GM23248 (cell line): ENCODE results near the gene TRIP12. TPM values are rescaled to one million over a fixed set of nuclear protein-coding genes. Genes with fewer than 3 reads are reported as not detected.
"Not testable (repeated sequence)": the region's sequence is repeated elsewhere in the genome, so short reads cannot be mapped to it uniquely, and the experiment has no call there.

ENCODE experiments used
- DNase-seq: peaks from one replicate; pipeline ENCODE4 v3.0.0-alpha.2; 2015
- H2AFZ ChIP-seq: fragments of 200-600 bp; sonication (generic); 2 replicates; pipeline ENCODE4 v1.6.1; 2016; ENCODE audit warnings: antibody characterized with exemption
- H3F3A ChIP-seq: fragments of 200-600 bp; sonication (generic); 2 replicates; pipeline ENCODE4 v1.6.1; 2016; ENCODE audit warnings: mild to moderate bottlenecking, antibody characterized with exemption, mixed run types; ENCODE audit not compliant: insufficient read depth
- H3K27ac ChIP-seq: fragments of 200-600 bp; sonication (generic); 2 replicates; pipeline ENCODE4 v1.5.1; 2016; ENCODE audit warnings: mild to moderate bottlenecking
- H3K27me3 ChIP-seq: fragments of 200-600 bp; sonication (generic); replicated peaks from 2 replicates; pipeline ENCODE4 v1.6.1; 2016; ENCODE audit warnings: mild to moderate bottlenecking; ENCODE audit not compliant: insufficient read depth
- H3K36me3 ChIP-seq: fragments of 200-600 bp; sonication (generic); 2 replicates; pipeline ENCODE4 v1.6.1; 2016; ENCODE audit warnings: low read depth, mild to moderate bottlenecking
- H3K4me1 ChIP-seq: fragments of 200-600 bp; sonication (generic); 2 replicates; pipeline ENCODE4 v1.6.1; 2016; ENCODE audit warnings: mild to moderate bottlenecking; ENCODE audit not compliant: insufficient read depth
- H3K4me2 ChIP-seq: fragments of 200-600 bp; sonication (generic); one replicate; pipeline ENCODE4 v1.6.1; 2016; ENCODE audit warnings: mild to moderate bottlenecking; ENCODE audit not compliant: unreplicated experiment
- H3K4me3 ChIP-seq: fragments of 200-600 bp; sonication (generic); 2 replicates; pipeline ENCODE4 v1.5.1; 2016; ENCODE audit warnings: mild to moderate bottlenecking
- H3K79me2 ChIP-seq: fragments of 200-600 bp; sonication (generic); 2 replicates; pipeline ENCODE4 v1.6.1; 2016; ENCODE audit warnings: mild to moderate bottlenecking; ENCODE audit not compliant: insufficient read depth
- H3K9ac ChIP-seq: fragments of 200-600 bp; sonication (generic); 2 replicates; pipeline ENCODE4 v1.6.1; 2016; ENCODE audit warnings: mild to moderate bottlenecking
- H3K9me2 ChIP-seq: fragments of 200-600 bp; sonication (generic); 2 replicates; pipeline ENCODE4 v1.6.1; 2016; ENCODE audit warnings: mixed run types, mild to moderate bottlenecking, moderate library complexity; ENCODE audit not compliant: insufficient read depth
- H3K9me3 ChIP-seq: fragments of 200-600 bp; sonication (generic); one replicate; pipeline ENCODE4 v1.6.1; 2017; ENCODE audit warnings: low read depth
- H4K20me1 ChIP-seq: fragments of 200-600 bp; sonication (generic); 2 replicates; pipeline ENCODE4 v1.6.0; 2016; ENCODE audit not compliant: insufficient read depth
- EZH2 ChIP-seq: fragments of 200-600 bp; sonication (generic); IDR thresholded peaks from 2 replicates; pipeline ENCODE4 v1.6.1; 2018; ENCODE audit warnings: antibody characterized with exemption, mild to moderate bottlenecking; ENCODE audit not compliant: insufficient read depth, poor library complexity, severe bottlenecking
- EZH2phosphoT487 ChIP-seq: fragments of 200-600 bp; sonication (generic); IDR thresholded peaks from 2 replicates; pipeline ENCODE4 v1.6.1; 2018; ENCODE audit warnings: antibody characterized with exemption, moderate library complexity, mild to moderate bottlenecking, low read depth; ENCODE audit not compliant: insufficient read depth
- WGBS, 2 experiments: methylation state at CpG; one replicate each; pipeline ENCODE4 v1.1.6; 2015 to 2017; ENCODE audit warnings: low lambda C conversion rate in 2 of 2, low coverage in 1 of 2; ENCODE audit errors: missing lambda C conversion rate in 2 of 2; 5-methylcytosine and 5-hydroxymethylcytosine counted together
- in situ Hi-C: fragments of 300-500 bp; cut with MboI; formaldehyde crosslinking; loops from 2 replicates; pipeline ENCODE4 v1.15.0; 2020
- polyA plus RNA-seq: library from polyadenylated mRNA; unstranded; fragments of >200 nt; fragmentation: Nextera tagmentation; extraction: Ambion mirVana; gene quantifications from 2 replicates; pipeline ENCODE4 v1.2.1, GENCODE V29; 2016
- total RNA-seq: library from RNA; depleted of rRNA; stranded (reverse); fragments of >200 nt; shearing (Covaris generic); gene quantifications from 2 replicates; pipeline ENCODE4 v1.2.3, GENCODE V29; 2014

TRIP12 gene
- total and polyA plus RNA-seq, 2 experiments from 2014 or later = 52.2 to 124 TPM

GRCh38 chr2:229931241-229931640 is 9.4 kb upstream of the TRIP12 start:
- no peak for DNase-seq
- Histone ChIP-seq H3K9ac (no peak overlapping the region), H3K27me3 (no peaks in the 10 kb centered on the region), H3F3A (peaks cover 15% of the 10 kb centered on the region), H3K4me3 (no peak overlapping the region), H3K36me3 (no peaks in the 10 kb centered on the region), H3K79me2 (peaks cover 31% of the 10 kb centered on the region), H3K4me2 (no peak overlapping the region), H2AFZ (no peak overlapping the region), H3K9me2 (no peaks in the 10 kb centered on the region), H3K4me1 (peaks cover 12% of the 10 kb centered on the region), H4K20me1 (no peaks in the 10 kb centered on the region), H3K27ac (no peak overlapping the region), H3K9me3 (no peaks in the 10 kb centered on the region)
- in situ Hi-C loops = no loop called here
- 96 to 97% methylated on average over 5 of the region's 5 CpGs for WGBS, 2 experiments
- TF ChIP-seq EZH2phosphoT487 = no peak
- TF ChIP-seq EZH2 = no peak

GRCh38 chr2:229930656-229931055 is 8.8 kb upstream of the TRIP12 start:
- Histone ChIP-seq H3F3A (peaks cover 15% of the 10 kb centered on the region), H3K4me3 (no peak overlapping the region), H3K9ac (no peak overlapping the region), H3K79me2 (peaks cover 37% of the 10 kb centered on the region), H3K9me3 (no peaks in the 10 kb centered on the region), H3K27me3 (no peaks in the 10 kb centered on the region), H3K9me2 (no peaks in the 10 kb centered on the region), H4K20me1 (no peaks in the 10 kb centered on the region), H3K4me1 (peaks cover 12% of the 10 kb centered on the region), H3K27ac (no peak overlapping the region), H3K36me3 (no peaks in the 10 kb centered on the region), H3K4me2 (no peak overlapping the region), H2AFZ (no peak overlapping the region)
- TF ChIP-seq EZH2 = no peak
- no peak for TF ChIP-seq EZH2phosphoT487
- WGBS, 2 experiments = 94 to 95% methylated on average over 7 of the region's 7 CpGs
- DNase-seq = no peak
- in situ Hi-C loops = no loop called here

DNA sequence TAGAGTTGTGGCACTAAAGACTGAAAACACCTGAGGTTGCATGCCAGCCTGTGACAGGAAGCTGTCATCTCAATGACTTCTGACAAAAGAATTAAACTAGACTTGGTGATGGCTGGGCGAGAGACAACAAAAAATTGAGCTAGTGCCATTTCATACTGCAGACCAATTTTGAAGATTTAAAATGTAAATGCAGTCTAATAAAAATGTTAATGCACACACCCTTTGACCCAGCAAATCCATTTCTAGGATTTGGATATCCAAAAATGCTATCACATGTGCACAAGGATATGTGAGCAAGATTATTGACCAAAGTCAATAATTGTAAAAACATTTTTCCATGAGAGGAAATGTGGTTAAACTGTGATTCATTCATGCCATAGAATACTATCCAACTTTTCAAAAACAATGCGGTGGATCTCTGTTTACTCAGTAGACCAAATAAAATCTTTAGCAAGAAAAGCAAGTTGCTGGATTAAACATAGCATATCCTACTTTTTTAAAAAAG is 6.1 kb upstream of the TRIP12 start:
- WGBS, 2 experiments = 48 to 50% methylated on average over 2 of the region's 2 CpGs
- H3K9me3 ChIP-seq = no peaks in the 10 kb centered on the region
- peak overlapping the region; percentile 11 for H3K27ac ChIP-seq
- no peak overlapping the region for H3K4me3 ChIP-seq
- no peaks in the 10 kb centered on the region for H3K36me3 ChIP-seq
- DNase-seq = peak; percentile 73
- H4K20me1 ChIP-seq = no peaks in the 10 kb centered on the region
- TF ChIP-seq EZH2phosphoT487 (no peak), EZH2 (no peak)
- in situ Hi-C loops = no loop called here
- H3K9me2 ChIP-seq = no peaks in the 10 kb centered on the region
- no peaks in the 10 kb centered on the region for H3K27me3 ChIP-seq
- H3K9ac ChIP-seq = no peak overlapping the region
- no peak overlapping the region for H3K4me2 ChIP-seq
- H3K79me2 ChIP-seq = peaks cover 59% of the 10 kb centered on the region
- H3K4me1 ChIP-seq = peaks cover 12% of the 10 kb centered on the region
- no peak overlapping the region for H2AFZ ChIP-seq
- peaks cover 19% of the 10 kb centered on the region for H3F3A ChIP-seq

DNA sequence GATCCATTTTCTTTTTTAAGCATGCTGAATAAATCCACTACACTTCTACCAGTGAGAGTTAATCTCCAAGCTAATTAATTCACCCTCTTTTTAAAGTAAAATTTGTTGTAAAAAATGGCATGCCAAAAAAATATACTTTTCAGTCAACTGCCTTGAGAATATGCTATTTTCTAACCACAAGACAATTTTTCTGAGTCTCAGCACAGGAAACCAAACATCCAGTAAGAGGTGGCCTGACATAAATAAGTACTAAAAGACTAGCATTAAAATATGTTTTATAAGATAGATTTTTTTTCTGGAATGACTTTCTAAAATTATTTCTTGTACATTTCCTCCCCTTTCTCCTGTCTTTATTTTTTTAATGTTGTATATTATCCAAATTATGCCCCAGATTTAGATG is 3.4 kb upstream of the TRIP12 start:
- Histone ChIP-seq H3K27ac (no peak overlapping the region), H3F3A (peaks cover 27% of the 10 kb centered on the region), H3K79me2 (peaks cover 72% of the 10 kb centered on the region), H3K9me3 (no peaks in the 10 kb centered on the region), H3K9ac (no peak overlapping the region), H3K9me2 (no peaks in the 10 kb centered on the region), H4K20me1 (no peaks in the 10 kb centered on the region), H3K36me3 (no peaks in the 10 kb centered on the region), H3K4me1 (peaks cover 12% of the 10 kb centered on the region), H3K4me3 (no peak overlapping the region), H3K27me3 (no peaks in the 10 kb centered on the region), H3K4me2 (no peak overlapping the region), H2AFZ (no peak overlapping the region)
- in situ Hi-C loops = no loop called here
- TF ChIP-seq EZH2phosphoT487 = no peak
- no peak for TF ChIP-seq EZH2
- no peak for DNase-seq

DNA sequence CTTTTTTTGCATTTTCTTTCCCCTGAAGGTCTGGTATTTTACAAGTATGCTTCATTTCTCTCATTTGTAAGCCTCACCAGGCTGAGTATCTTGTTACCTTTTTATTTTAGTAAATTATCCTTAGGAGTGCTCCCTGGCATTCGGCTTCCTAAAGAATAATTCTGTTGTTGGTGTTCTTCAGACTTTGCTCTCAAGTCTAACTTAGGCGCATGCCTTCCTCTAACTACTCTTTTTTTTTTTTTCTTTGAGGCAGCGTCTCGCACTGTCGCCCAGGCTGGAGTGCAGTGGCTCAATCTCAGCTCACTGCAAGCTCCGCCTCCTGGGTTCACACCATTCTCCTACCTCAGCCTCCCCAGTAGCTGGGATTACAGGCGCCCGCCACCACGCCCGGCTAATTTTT is 2.7 kb upstream of the TRIP12 start:
- H3K27me3 ChIP-seq, H3K9me2 ChIP-seq, H3K27ac ChIP-seq, DNase-seq, H3K4me2 ChIP-seq, H3K4me3 ChIP-seq, H4K20me1 ChIP-seq, in situ Hi-C loops, H3K36me3 ChIP-seq, H3K9ac ChIP-seq, H3K9me3 ChIP-seq, H2AFZ ChIP-seq: not testable (repeated sequence)
- Histone ChIP-seq H3K79me2 (peaks cover 73% of the 10 kb centered on the region), H3F3A (peaks cover 33% of the 10 kb centered on the region), H3K4me1 (peaks cover 16% of the 10 kb centered on the region)
- 97 to 99% methylated on average over 10 of the region's 10 CpGs for WGBS, 2 experiments
